BLaER1 treated with 17β-estradiol and CSF1 and Interleukin-3, amounts not matched to agents 10 nM and 100 nM (cell line): ENCODE data around the gene KRT15.
A peak's percentile ranks its signal among the peaks of the same experiment; 100 is the strongest.

Experiments
- H3K27ac ChIP-seq, 11 experiments: shearing (Covaris generic); formaldehyde crosslinking; 2 replicates each; pipeline ENCODE4 v1.8.1; 2022
- H3K27me3 ChIP-seq, 11 experiments: shearing (Covaris generic); formaldehyde crosslinking; 2 replicates each; pipeline ENCODE4 v1.8.1; 2022
- H3K36me3 ChIP-seq, 11 experiments: shearing (Covaris generic); formaldehyde crosslinking; 2 replicates each; pipeline ENCODE4 v1.8.1; 2022
- H3K4me1 ChIP-seq, 10 experiments: shearing (Covaris generic); formaldehyde crosslinking; 2 replicates each; pipeline ENCODE4 v1.8.1; 2022
- H3K4me2 ChIP-seq, 11 experiments: shearing (Covaris generic); formaldehyde crosslinking; 2 replicates each; pipeline ENCODE4 v1.8.1; 2022
- H3K4me3 ChIP-seq, 10 experiments: shearing (Covaris generic); formaldehyde crosslinking; 2 replicates each; pipeline ENCODE4 v1.8.1; 2022
- H3K9ac ChIP-seq, 11 experiments: shearing (Covaris generic); formaldehyde crosslinking; 2 replicates each; pipeline ENCODE4 v1.8.1; 2022
- H3K9me3 ChIP-seq, 11 experiments: shearing (Covaris generic); formaldehyde crosslinking; replicated peaks in 1 of 11; 2 replicates each; pipeline ENCODE4 v1.8.1; 2022
- H4K20me1 ChIP-seq, 11 experiments: shearing (Covaris generic); formaldehyde crosslinking; 2 replicates each; pipeline ENCODE4 v1.8.1; 2022
- Cebpa-rat ChIP-seq, 11 experiments: shearing (Covaris generic); IDR thresholded peaks; 2 replicates each; pipeline ENCODE4 v1.8.1; 2022

KRT15 gene

DNA sequence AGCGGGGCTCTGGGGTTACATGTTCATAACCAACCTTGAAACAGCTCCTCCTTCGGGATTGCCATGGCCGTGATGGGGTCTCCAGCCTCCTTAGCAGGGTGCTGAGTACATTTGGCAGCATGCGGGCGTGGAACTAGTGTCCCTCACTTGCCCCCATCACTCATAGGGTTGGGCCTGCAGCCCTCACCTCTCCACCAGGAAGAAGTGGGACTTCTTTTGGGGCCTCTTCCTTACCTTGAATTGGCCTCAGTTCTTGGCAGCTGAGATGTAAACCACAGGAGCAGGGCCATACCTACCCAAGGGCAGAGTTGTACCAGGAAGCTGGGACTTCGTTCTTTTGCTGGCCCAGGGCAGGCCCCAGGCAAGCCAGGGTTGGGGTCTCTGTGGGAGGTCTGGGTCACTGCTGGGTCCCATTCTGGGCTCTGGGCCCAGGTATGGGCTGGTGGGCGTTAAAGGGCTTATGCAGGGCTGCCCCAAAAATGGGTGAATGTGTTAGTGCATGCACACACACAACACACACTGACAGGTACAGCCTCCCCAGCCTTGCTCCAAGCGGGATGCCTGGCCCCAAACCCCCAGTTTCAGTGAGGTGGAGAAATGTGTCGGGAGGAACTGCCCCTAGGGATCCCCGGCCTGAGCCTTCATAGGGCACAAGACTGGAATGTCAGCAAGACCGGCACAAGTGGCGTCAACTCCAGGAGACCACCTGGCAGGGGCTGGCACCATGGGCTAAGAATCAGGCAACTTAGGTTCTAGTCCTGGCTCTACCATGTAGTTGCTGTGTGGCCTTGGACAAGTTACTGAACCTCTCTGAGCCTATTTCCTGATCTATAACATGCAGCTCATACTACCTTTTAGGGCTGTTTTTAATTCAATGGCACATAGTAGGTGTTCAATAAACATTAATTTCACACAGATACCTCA lies 3.9 kb upstream of the KRT15 start:
- peaks cover 10 to 15% (median 13%) of the 10 kb centered on the region in 11 experiments for H3K27me3 ChIP-seq
- peak overlapping the region in 4 of 11 experiments; percentile 52 to 72 (median 65); a peak in 6 of 22 replicates for H3K4me2 ChIP-seq
- no peaks in the 10 kb centered on the region for H3K36me3 ChIP-seq
- 0 out of 22 replicates have a peak, but pooled peaks cover 0 to 8% (median 0%) of the 10 kb centered on the region in 11 experiments for H4K20me1 ChIP-seq
- H3K27ac ChIP-seq: peak overlapping the region in 2 of 11 experiments; percentile 5 to 38; a peak in 2 of 22 replicates
- H3K9ac ChIP-seq: no peak overlapping the region; a peak in 2 of 22 replicates
- H3K9me3 ChIP-seq: peaks cover 0 to 8% (median 4%) of the 10 kb centered on the region in 11 experiments; a peak in 11 of 22 replicates
- TF ChIP-seq Cebpa-rat (IDR thresholded peaks at IDR 0.05): no peak
- no peak overlapping the region for H3K4me3 ChIP-seq
- H3K4me1 ChIP-seq: peaks cover 0 to 21% (median 5%) of the 10 kb centered on the region in 10 experiments; a peak in 9 of 20 replicates

DNA sequence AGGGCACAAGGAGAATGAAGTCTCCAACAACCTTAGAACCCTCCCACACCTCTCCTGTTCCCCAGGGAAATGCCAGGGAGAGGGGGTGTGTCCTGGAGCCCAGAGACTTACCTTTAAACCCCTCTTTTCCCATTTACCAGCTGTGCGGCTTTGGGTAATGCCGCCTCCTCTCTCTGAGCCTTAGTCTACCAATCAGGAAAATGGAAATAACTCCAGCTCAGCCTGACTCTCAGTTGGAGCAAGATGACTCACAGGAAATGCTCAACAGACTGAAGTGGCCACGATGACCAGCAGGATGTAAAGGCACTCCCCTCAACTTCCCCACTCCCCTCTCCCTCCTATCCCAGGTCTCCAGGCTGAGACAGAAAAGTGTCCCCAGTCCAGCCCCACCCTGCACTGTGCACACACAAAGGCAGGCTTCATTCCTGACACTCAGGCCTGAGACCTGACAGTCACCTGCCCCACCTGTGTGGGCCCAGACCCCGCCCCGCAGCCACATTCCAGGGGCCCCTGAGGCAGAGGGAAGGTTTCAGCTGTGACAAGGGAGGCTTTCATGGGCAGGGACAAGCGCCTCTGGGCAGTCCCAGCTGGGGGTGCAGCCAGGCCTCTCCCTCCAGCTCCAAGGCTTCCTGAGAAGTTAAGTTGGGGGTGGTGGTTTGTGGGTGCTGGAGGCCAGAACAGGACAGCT lies 3.0 kb upstream of the KRT15 start:
- Histone ChIP-seq H3K4me3 (no peak overlapping the region), H3K36me3 (no peaks in the 10 kb centered on the region), H3K4me1 (peaks cover 0 to 21% (median 5%) of the 10 kb centered on the region in 10 experiments; a peak in 9 of 20 replicates), H3K27me3 (peaks cover 2 to 6% (median 5%) of the 10 kb centered on the region in 11 experiments), H3K9me3 (no peaks in the 10 kb centered on the region), H4K20me1 (0 out of 22 replicates have a peak, but pooled peaks cover 0 to 8% (median 0%) of the 10 kb centered on the region in 11 experiments), H3K4me2 (peak overlapping the region in 5 of 11 experiments; percentile 32 to 72 (median 65); a peak in 10 of 22 replicates), H3K27ac (peak overlapping the region in 2 of 11 experiments; percentile 5 to 38; a peak in 2 of 22 replicates), H3K9ac (peak overlapping the region in 1 of 11 experiments; percentile 8; a peak in 1 of 22 replicates)
- no peak for TF ChIP-seq Cebpa-rat (IDR thresholded peaks at IDR 0.05)

DNA sequence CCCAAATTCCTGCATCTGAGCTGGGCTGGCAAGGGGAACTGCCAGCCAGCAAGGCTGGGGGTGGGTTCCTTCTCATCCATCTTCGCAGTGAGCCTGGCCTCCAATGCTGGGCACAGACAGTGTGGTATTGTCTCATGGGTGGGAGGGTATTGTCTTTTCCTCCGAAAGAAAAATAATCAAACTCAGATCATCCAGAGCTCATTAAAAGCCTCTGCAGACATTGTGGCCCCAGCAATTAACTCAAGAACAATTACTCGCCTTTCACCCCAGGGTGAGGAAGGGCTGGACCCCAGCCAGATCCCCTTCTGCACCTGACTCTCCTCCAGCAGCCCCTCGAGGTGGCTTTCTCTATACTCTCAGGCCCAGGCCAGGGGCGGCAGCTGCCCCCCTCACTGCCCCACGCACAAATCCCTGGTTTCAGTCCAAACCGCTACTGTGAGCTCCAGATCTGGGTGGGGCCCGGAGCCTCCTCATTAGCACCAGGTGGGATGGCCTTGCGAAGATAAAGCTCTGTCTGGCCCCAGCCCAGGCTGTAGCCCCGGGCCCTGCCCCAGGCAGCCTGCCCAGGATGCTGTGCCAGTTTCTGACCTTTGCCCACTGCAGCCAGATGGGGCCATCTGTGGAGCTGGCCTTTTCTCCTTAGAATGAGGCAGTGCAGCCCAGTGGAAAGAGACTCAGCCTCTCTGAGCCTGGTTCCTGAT lies 2.3 kb upstream of the KRT15 start:
- Histone ChIP-seq H3K27ac (peak overlapping the region in 1 of 11 experiments; percentile 38; a peak in 1 of 22 replicates), H3K4me2 (peak overlapping the region in 3 of 11 experiments; percentile 65 to 72 (median 65); a peak in 7 of 22 replicates), H4K20me1 (0 out of 22 replicates have a peak, but pooled peaks cover 0 to 8% (median 0%) of the 10 kb centered on the region in 11 experiments), H3K27me3 (no peaks in the 10 kb centered on the region; a peak in 1 of 22 replicates), H3K9me3 (no peaks in the 10 kb centered on the region), H3K4me3 (no peak overlapping the region), H3K4me1 (peaks cover 0 to 21% (median 5%) of the 10 kb centered on the region in 10 experiments; a peak in 9 of 20 replicates), H3K36me3 (no peaks in the 10 kb centered on the region), H3K9ac (no peak overlapping the region)
- no peak for TF ChIP-seq Cebpa-rat (IDR thresholded peaks at IDR 0.05)

DNA sequence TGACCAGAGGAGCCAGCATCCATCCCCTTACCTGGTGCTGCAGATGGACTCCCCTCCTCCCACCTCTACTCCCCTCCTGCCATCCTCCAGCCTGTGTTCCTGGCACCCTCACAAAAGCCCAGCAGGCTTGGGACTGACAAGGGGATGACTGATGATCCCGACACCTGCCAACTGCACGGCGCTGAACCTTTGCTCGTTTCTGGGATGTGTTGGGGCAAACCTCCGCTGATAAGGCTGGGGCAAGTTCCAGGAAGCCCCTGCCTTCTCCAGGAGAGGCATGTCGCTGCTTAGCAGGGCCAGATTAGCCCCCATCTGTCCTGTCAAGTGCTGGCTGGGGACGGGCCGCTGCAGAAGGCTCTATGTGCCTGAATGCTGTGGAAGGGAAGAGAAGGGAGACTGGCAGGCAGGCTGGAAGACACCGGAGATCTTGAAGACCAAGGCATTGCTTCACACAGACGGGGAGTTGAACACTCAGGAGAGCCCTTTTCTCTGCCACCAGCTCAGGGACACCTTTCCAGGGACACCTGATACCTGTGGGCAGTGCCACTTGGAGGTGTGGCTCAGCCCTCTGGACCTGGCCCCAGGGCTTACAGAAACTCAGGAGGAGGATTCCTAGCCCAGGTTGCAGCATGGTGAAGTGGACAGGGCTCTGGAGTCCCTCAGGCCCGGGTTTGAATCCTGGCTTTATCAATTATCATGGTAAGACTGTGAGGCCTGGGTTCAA lies 973 bp upstream of the KRT15 start:
- Histone ChIP-seq H3K36me3 (no peaks in the 10 kb centered on the region), H4K20me1 (0 out of 22 replicates have a peak, but pooled peaks cover 0 to 8% (median 0%) of the 10 kb centered on the region in 11 experiments), H3K27me3 (no peaks in the 10 kb centered on the region), H3K27ac (no peak overlapping the region), H3K9me3 (no peaks in the 10 kb centered on the region), H3K4me2 (no peak overlapping the region), H3K4me1 (peaks cover 0 to 21% (median 5%) of the 10 kb centered on the region in 10 experiments; a peak in 9 of 20 replicates), H3K9ac (no peak overlapping the region), H3K4me3 (no peak overlapping the region)
- TF ChIP-seq Cebpa-rat (IDR thresholded peaks at IDR 0.05): no peak

DNA sequence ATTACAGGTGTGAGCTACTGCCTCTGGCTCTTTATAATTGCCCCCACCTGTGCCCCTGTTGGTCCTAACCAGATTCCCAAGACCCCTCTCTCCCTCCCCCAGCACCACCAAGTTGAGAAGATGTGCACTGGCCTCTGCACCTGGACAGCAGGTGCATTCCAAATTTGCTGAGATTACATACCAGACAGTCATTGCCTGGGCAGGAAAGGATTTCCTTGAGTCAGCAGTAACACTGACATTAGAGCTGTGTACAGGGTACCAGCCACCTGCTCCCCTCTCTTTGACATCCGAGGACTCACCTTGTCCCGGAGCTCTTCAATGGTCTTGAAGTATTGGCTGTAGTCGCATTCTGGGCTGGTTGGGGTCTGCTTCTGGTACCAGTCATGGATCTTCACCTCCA lies 659 bp downstream of the KRT15 start:
- Histone ChIP-seq H3K27ac (no peak overlapping the region), H3K4me3 (no peak overlapping the region), H3K9ac (no peak overlapping the region), H4K20me1 (no peaks in the 10 kb centered on the region), H3K4me2 (no peak overlapping the region), H3K27me3 (no peaks in the 10 kb centered on the region), H3K9me3 (no peaks in the 10 kb centered on the region), H3K36me3 (no peaks in the 10 kb centered on the region), H3K4me1 (peaks cover 0 to 24% (median 5%) of the 10 kb centered on the region in 10 experiments; a peak in 9 of 20 replicates)
- TF ChIP-seq Cebpa-rat (IDR thresholded peaks at IDR 0.05): no peak

DNA sequence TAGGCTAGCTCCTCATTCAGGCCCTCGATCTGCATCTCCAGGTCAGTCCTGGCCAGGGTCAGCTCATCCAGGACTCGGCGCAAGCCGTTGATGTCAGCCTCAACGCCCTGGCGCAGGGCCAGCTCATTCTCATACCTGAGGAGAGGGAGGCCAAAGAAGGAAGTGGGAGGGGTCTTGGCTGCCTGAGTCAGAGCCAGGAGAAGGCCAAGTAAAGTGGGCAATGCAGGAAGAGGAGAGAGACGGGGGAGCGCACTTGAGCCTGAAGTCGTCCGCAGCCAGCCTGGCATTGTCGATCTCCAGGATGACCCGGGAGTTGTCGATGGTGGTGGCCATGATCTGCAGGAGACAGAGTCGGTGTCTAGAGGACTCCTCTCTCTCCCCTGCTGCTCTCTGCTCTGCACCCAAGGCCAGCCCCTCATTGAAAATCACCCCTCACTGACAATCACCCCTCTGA lies 1.8 kb downstream of the KRT15 start:
- H3K9ac ChIP-seq: no peak overlapping the region
- H3K27me3 ChIP-seq: no peaks in the 10 kb centered on the region
- no peak overlapping the region for H3K27ac ChIP-seq
- H3K4me2 ChIP-seq: no peak overlapping the region
- H3K4me3 ChIP-seq: no peak overlapping the region
- peaks cover 0 to 26% (median 5%) of the 10 kb centered on the region in 10 experiments; a peak in 9 of 20 replicates for H3K4me1 ChIP-seq
- H4K20me1 ChIP-seq: no peaks in the 10 kb centered on the region
- H3K36me3 ChIP-seq: no peaks in the 10 kb centered on the region
- TF ChIP-seq Cebpa-rat (IDR thresholded peaks at IDR 0.05): no peak
- no peaks in the 10 kb centered on the region for H3K9me3 ChIP-seq

DNA sequence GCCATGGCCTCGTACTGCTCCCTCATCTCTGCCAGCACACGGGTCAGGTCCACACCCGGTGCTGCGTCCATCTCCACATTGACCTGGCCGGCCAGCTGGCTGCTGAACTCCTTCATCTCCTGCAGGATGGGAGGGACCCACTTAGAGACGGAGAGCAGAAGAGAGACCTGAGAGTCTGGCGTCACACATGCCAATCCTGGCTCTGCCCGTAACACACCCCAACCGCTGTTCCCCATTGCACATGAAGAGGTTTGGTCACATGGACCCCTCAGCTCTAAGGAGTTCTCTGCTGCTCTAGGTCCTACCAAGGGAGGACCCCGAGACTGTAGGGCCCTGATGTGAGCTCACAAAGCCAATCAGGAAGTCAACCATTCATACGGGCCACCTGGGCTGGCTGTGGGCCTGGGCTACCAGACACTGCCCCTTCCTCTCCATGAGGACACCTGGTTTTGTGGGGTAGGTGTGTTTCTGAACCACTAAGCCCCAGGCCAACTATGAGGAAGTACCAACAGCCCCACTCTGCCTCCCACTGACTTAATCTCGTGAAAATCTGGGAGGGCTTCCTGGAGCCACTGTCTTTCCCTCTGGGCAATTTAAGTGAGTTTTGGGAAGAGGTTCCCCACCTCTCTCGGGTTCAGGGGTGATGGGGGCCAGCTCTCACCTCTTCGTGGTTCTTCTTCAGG lies 2.4 kb downstream of the KRT15 start:
- no peak overlapping the region for H3K4me2 ChIP-seq
- H3K4me1 ChIP-seq: peaks cover 0 to 20% (median 2%) of the 10 kb centered on the region in 10 experiments; a peak in 9 of 20 replicates
- H4K20me1 ChIP-seq: no peaks in the 10 kb centered on the region
- no peaks in the 10 kb centered on the region for H3K36me3 ChIP-seq
- H3K4me3 ChIP-seq: no peak overlapping the region
- H3K27ac ChIP-seq: no peak overlapping the region
- no peaks in the 10 kb centered on the region for H3K9me3 ChIP-seq
- no peaks in the 10 kb centered on the region for H3K27me3 ChIP-seq
- H3K9ac ChIP-seq: no peak overlapping the region
- TF ChIP-seq Cebpa-rat (IDR thresholded peaks at IDR 0.05): no peak
